Activated T-cell treated with anti-CD3 and anti-CD28 coated beads for 1 hour (primary cell): ENCODE measurements around the gene IL10RB.

ENCODE experiments used
- DNase-seq: peaks from one replicate; pipeline ENCODE4 v3.0.0-alpha.2; 2020; ENCODE audit warnings: low read depth

The IL10RB gene

GRCh38 chr21:33332143-33332542 is 66.0 kb downstream of the IL10RB start:
- DNase-seq: no peak

GRCh38 chr21:33334191-33334590 is 68.0 kb downstream of the IL10RB start:
- DNase-seq: no peak

GRCh38 chr21:33334824-33335223 is 68.7 kb downstream of the IL10RB start:
- no peak for DNase-seq

DNA sequence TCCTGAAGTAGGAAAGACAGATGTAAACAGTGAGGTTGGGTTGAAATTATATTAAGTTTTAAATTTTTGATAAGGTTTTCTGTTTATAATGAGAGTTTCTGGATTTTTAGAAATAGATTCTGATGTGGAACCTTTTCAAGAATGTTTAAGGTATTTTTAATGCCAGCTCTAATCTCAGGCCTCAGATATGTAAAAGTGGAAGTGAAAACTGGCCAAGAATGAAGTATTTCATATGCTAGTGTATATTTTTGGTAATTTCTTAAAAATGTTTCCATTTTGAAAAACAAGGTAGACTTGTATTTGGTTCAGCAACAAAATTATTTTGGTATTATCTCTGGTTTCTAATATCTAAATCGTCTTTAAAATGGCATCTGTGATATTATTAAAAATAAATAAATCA is 73.0 kb downstream of the IL10RB start:
- DNase-seq: no peak

GRCh38 chr21:33339918-33340317 is 73.8 kb downstream of the IL10RB start:
- no peak for DNase-seq

DNA sequence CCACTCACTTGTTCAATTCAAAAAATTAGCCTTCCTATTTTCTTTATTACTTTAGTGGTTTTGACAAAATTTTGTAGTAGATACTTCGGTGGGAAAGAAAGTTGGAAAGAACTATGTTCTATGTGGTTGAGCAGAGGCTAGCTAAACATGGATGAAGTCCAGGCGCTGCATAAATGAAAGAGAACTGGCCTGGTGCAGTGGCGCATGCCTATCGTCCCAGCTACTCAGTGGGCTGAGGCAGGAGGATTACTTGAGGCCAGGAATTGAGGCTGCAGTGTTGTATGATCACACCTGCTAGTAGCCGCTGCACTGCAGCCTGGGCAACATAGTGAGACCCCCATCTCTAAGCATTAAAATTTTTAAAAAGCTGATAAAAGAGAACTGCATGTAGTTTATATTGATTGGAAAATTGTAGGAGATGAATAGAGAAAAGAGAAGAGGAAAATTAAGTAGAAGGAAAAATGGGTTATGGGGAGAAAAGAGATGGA is 79.6 kb downstream of the IL10RB start:
- DNase-seq: no peak
